GM18499 (cell line): ENCODE data around the gene FBXO31.

ENCODE experiments used
- ATAC-seq: cut with Tn5 transposase; IDR thresholded peaks from one replicate; pipeline ENCODE4 v1.9.1; 2021; ENCODE audit warnings: moderate number of reproducible peaks; ENCODE audit not compliant: insufficient read depth, unreplicated experiment

Gene FBXO31

DNA sequence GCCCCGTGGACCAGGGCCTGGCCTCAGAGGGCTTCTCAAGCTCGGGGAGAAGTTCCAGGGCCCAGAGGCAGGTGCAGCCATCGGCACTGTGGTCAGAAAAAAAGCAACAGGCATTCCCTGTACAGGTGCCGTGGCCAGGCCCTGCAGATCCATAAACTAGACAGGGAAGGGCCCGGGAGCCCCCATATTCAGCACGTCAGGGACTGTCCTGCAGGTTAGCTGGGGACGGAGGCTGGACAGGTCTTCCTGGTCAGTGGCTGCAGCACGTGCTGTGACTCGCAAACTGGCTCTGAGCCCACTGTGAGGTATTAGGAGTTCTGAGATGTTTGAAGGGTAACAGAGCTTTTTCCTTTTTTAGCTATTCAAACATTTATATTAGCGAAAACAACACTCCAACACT is 51.4 kb downstream of the FBXO31 start:
- no peak for ATAC-seq

DNA sequence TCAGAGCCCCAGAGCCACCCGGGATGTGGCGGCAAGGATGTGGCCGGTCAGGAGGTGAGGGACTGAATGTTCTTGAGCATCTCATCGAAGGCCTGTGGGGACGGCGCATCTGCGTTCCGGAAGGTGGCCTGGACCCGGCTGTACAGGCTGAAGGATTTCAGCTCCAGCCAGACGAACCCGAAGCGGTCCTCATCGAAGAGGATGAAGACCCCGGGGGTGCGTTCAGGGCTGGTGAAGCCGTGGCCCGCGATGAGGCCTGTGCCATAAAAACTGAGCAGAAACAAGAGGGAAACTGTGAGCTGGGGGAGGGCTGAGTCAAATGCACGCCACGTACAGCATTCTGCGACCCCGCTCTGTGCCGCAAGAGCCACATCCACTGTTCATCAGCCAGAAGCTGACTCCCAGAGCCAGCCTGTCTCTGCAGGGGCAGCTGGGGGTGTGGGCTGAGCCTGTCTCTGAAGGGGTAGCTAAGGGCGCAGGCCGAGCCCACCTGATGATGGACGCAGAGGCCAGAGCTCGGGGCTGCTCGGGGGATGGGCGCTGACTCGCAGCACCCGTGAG is 52.3 kb downstream of the FBXO31 start:
- no peak for ATAC-seq

DNA sequence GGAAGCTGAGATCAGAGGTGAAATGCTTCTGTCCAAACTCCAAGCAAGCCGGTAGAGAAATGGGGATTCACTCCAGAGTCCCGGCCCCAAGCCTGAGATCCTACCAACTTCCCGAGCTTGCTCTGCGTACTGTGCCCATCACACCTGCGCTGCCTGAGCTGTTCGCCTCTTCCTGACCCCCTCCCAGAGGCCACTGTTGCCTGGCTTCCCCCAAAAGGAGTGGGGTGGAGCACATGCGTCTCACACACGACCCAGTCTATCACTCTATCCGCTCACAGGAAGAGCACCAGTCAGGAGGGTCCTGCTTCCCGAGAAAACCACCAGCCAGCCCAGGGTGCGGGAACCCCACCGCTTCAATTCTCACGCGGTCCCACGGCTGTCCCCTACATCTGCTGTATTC is 52.9 kb downstream of the FBXO31 start:
- ATAC-seq: no peak

DNA sequence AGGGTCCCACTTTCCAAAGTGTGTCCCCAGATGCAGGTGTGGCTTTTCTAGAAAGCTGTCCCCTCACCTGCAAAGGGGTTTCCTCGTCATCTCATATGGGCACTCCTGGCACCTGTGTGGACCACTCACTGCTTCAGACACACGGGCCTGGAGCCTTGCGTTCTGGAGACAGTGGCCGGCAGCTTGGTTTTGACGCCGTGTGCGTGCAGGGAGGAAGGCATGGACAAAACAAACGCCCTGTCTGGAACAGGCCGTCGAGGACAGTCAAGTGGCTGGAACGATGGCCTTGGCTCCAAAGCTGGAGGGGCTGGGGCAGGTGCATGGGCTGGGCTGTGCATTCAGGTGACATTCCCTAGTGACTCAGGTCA is 53.3 kb downstream of the FBXO31 start:
- ATAC-seq: no peak

DNA sequence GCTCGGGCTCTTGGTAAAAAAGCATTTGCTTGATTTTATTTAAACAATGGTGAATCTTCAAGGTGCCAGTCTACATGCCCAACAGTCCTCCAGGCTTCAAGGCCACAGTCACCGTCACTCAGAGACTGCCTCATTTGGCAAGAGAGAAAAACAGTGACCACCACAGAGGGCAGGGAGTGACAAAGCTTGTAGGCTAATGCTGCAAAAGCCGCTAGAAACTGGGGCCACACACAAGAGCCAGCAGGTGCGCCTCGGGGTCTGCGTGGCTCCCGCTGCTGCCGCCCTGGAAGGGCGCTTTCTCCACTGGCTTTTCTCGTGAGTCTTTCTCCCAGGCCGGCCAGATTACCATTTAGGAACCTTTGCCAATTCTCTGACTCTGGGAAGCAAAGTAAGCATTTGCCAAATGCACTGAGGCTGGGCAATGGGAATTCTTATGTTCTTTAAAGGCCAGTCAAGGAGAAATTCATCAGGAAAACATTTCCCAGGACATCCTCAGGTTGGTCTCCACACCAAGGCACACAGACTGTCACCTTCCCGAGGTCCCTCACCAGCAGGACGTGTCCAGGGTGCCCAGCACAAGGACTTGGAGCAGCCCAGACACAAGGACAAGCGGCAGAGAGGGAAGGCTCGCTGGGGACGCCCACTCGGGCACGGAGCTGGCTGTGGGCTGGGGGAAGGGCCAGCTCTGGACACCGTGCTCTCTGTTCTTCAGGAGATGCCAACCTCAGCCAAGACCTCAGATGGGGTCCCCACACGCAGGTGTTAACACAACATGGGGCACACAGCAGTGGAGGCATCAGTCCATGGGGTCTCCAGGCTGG is 53.9 kb downstream of the FBXO31 start:
- ATAC-seq: no peak

DNA sequence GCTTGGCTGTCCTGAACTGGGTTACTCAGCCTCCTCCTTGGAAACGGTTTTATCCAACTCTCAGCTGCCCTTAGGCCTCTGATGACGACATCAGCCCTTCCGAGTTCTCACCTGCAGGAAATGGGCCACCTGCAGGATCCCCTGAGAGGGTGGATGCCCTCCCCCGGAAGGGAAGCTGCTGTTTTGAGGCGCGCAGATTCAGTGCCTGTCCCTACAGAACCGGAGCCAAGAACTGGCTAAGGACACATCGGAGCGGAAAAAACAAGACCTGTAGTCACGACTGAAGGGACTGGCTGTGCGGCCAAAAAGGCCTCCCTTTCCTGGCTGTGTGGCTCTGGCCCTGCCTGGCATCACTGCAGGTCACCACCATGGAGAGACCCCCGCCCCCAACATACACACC is 54.7 kb downstream of the FBXO31 start:
- no peak for ATAC-seq

DNA sequence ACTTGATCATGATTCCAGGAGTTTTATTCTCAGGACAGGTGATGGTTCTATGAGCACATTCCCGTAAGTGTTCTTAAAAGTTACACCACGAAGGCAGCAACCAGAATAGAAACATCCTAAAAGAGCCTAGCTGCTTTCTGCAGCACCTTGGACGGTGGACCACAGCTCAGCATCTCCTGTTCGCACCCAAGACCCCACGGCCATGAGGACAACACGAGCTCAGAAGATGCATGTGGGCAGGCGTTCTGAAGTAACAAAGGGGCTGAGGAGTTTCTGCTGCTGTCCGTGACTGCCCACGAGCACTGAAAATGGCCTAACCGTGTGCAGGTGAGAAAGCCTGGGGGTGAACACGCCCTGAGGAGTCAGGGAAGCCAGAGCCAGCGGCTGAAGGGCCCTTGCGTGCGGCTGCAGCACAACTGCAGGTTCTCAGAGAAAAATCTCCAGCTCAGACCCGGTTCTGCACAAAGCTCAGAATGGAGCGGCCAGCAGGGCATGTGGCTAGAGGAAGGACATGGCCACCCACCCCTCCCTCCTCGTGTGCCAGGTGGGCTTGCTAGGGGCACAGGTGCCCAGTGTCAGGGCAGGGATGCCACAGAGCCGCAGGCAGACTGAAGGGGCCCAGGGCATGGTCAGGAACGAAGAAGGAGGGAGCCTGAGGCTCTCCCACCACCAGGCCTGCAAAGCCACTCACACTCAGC is 55.6 kb downstream of the FBXO31 start:
- ATAC-seq: no peak

DNA sequence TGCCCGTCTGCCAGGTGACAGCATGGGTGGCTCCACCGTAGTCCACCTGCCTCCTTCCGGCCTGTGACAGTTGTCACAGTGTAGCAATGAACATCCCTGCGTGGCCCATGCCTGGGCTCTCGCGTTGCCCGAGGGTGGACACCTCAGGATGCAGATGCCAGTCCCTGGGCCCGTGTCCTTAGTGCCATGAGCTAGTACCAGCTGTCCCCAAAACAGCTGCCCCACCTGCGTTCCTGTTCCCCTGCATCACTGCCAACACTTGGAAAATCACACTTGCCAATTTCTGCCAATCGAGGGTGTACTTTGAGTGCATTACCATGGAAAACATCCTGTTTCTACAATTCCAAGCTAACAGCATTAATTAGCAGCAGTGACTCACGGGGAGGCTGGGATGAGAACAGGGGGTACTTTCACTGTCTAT is 57.4 kb downstream of the FBXO31 start:
- ATAC-seq: no peak

DNA sequence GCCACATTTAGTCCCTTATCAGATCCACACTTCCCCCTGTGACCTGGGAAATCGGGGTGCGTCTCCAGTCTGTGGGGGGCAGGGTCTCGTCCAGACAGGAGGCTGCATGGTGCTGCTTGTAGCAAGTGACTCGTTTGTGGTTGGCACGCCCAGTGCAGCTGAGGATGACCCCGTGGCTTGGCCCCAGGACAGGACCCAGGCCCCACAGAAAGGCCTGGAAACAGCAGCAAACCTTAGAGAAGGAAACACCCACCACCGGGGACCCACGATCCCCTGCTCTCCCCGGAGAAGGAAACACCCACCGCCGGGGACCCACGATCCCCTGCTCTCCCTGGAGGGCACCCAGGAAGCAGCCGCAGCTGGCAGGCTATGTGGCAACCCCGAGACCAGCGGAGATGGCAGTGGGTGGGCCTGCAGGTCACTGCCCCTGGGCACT is 58.1 kb downstream of the FBXO31 start:
- no peak for ATAC-seq

DNA sequence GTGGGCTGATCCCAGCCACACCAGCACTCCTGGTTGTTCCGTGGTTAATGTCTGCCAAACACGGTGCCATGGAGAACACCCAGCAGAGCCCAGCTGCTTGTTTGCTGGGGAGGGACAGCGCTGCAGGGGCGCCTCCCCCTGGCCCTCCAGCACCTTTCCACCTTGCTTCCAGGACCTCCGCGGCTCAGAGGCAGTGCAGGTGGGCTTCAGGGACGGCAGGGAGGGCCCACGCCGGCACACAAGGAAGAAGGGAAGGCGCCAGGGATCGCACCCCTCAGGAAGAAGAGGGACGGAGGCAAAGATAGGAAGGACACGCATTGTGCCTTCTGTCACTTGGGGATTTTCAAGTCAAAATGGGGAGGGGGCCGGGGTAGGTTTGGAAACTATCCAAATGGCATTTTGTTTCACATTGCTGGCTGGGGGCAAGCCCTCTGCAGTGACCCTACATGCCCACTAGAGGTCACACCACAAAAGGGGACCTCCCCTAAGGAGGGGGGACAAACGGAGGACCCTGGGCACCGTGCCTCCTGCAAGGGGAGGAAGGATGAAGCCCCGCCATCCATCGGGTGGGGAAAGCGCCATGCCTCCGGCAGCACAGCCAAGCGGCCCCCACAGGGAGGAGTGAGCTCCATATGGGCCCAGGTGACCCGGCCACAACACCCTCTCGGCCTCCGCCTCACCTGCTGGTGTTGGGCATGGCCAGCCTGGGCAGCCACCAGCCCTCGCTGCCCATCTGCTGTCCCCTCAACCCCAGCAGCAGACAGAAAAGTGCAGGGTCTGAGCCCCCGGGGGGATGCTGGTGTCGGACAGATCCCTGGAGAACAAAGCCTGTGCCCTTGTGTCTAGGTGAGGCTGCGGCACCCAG is 58.9 kb downstream of the FBXO31 start:
- no peak for ATAC-seq

DNA sequence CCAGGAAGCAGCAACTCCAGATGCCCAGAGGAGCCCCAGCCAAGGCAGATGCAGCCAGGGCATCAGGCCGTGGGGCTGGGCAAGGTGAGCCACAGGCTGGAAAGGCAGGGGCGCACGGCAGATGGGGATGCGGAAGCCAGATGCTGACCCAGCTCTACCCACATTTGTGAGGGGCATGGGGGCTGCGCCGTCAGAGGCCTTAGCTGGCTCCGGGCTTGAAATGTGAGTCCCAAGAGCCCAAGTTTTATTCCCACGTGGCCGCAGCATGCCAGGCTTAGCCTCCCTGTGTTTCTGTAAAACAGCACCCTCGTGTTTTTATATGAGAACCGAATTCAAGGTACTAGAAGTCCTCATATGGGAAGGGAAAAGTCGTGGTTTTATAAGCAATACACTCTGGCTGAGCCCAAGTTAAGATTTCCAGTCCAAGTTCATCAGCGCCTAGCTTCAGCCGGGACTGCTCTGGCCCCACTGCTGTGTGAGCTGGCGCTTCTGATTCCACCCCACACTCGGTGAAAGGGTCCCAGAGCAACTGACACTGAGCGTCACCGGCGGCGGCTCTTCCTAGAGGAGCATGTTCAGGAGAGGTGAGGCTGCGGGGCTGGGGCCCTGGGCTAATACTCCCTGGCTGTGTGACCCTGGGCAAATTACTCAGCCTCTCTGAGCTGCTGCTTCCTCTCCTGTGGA is 59.7 kb downstream of the FBXO31 start:
- ATAC-seq: no peak

DNA sequence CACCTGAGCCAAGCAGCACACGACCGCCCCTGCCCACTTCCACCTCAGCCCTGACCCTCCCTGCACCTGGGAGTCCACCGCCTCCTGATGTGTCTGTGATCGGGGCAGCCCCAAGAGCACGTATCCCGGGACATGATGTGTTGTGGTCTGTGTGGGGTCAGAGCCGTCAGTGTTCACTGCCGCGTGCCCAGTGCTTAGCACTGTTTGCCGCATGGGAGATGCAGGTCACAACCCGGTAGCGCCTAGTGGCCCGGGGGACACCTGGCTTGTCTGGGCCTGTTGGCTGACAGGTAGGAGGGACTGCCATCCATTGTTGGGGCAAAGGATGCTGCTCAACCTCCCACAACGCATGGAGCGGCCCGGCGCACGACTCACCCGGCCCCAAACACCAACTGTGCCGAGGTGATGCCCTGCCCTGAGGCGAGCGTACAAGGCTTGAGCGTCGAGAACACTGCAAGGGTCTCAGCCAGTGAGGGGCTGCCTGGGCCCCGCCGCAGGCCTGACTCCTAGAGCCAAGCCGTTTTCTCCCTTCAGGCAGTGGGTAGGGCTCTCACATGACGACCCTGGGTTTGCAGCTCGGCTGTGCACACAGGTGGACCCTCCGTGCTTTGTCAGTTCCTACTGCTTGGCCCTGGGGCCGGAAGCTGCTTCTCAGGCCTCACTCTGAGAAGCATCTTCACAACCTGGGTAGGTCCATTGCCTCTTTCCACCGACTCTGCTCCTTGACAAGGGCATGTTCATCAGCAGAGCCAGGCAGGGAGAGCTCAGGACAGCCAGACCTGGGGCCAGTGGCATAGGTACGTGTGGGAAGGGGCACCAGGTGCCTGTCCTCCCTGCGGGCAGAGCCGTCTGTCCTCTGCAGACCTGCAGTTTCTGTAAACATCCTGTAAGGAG is 60.5 kb downstream of the FBXO31 start:
- ATAC-seq: no peak

DNA sequence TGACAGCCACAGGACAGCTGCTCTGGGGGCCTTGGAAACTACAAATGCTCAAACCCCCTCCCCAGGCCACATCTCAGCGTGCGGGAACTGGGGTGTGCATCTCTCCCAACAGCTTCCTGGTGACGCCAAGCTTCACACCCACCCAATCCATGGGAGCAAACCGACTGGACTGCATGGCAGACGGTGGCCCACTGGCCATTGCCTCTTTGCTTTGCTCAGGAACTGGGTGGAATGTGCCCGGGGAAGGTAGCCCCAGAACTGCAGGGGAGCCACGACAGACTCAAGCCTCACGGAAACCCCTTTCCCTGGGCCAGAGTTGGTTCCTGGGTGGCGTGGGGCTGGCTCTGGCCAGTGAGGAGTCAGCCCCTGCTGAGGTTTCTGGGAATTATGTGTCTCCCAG is 61.2 kb downstream of the FBXO31 start:
- no peak for ATAC-seq

DNA sequence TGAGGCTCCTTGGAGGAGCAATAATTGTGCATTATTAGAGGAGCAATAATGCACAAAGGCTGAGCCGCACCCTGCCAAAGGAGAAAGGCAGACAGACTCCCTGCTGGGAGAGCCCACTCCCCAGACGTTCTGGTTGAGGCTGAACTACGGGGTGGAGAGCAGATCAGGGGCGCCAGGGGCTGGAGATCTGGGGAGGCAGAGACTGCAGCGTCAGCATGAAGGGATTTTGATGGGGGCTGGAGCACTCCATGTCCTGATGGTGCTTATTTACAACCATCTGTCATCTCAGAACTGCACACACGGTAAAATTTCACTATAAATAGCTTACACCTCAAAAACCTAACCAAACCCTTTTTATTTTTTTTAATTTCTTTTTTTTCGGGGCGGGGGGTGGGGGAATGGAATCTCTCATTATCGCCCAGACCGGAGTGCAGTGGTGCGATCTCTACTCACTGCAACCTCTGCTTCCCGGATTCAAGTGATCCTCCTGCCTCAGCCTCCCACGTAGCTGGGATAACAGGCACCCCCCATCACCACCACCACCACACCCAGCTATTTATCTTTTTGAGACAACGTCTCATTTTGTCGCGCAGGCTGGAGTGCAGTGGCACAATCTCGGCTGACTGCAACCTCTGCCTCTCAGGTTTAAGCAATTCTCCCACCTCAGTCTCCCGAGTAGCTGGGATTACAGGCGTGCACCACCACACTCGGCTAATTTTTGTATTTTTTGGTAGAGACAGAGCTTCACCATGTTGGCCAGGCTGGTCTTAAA is 62.1 kb downstream of the FBXO31 start:
- no peak for ATAC-seq

DNA sequence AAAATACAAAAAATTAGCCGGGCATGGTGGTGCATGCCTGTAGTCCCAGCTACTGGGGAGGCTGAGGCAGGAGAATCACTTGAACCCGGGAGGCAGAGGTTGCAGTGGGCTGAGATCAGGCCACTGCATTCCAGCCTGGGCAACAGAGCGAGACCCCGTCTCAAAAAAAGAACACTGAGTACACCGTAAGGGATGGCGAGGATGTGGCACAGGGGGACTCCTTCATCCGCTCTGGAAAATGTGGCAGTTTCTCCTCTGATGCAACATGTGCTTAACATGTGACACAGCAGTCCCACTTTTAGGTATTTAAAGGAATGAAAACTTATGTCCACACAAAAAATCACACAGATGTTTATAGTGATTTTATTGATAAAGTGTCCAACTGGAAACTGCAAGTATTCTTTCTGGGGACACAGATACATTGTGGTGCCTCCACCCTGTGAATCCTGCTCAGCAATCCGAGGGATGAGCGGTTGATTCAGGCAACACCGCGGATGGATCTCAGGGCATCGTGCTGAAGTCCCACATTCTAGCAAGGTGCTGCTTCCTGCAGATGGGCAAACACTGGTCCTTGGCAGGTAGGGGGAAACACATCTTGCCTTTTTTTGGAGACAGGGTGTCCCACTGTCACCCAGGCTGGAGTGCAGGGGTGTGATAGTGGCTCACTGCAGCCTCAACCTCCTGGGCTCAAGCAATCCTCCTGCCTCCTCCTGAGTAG is 62.9 kb downstream of the FBXO31 start:
- no peak for ATAC-seq

DNA sequence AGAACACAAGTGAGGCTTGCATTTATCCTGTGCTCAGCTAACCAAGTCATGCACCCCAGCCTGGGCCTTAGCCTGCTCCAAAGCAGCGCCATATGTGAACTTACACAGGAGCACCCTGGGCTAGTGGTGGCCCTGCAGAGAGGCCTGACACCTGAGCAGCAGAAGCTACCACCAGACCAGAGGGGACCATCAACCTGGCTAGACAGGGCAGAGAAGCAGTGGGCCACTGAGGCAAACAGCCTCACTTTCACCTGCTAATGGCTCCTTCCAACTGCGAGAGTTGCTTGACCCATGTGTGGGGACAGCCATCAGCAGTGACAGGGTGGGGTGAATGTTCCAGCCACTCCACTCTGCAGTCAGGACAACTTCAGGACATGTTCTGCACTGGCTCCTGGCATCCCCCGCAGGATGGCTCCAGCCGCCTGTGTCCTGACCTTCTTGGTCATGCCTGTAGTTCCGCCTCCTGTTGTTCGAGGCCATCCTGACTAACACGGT is 63.5 kb downstream of the FBXO31 start:
- ATAC-seq: no peak

DNA sequence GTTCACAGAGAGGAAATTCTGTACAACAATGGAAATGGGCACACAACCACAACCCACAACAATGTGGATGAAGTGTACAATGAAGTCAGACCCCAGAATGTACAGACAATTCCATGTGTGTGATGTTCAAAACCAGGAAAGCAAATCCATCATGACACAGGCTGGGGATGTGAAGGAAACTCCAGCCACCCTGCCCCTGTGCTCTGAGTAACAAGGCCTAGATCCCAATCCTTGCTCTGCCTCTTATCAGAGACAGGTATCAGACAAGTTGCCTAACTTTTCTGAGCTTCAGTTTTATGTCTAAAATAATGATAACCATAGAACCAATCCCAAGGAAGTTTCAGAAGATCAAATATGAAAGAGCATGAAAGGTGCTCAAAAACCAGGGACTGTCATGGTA is 64.6 kb downstream of the FBXO31 start:
- ATAC-seq: no peak
